Pancreas (tissue), 10 donors: ENCODE measurements around the gene OR5K1. TPM values are rescaled to one million over a fixed set of nuclear protein-coding genes. Genes with fewer than 3 reads are reported as not detected.

Experiments used
- ATAC-seq, 4 donors: fragments of 200-7000 bp; cut with Tn5 transposase; one replicate each; pipeline versions ENCODE4 v1.8.0 to v1.9.1; 2020; ENCODE audit warnings: mild to moderate bottlenecking in 4 of 4, moderate library complexity in 4 of 4
- DNase-seq, 6 donors: peaks; one replicate each; pipeline ENCODE4 v3.0.0-alpha.2; 2020
- FAIRE-seq: peaks from 2 replicates; lab custom pipeline; 2012; peaks lifted over from hg19 to GRCh38; lab: Jason Lieb, UNC
- H3K27ac ChIP-seq, 4 donors: fragments of 200-600 bp; sonication (generic); 1 replicate in 3 of 4; 2 replicates in 1 of 4; pipeline versions ENCODE4 v1.5.0 to v1.8.0; 2020
- H3K27me3 ChIP-seq, 4 donors: fragments of 200-600 bp; one replicate each; pipeline ENCODE4 v1.8.0; 2021
- H3K36me3 ChIP-seq, 3 donors: fragments of 200-600 bp; sonication (generic) in 1 of 3; one replicate each; pipeline versions ENCODE4 v1.5.0 to v1.8.0; 2020 to 2021
- H3K4me1 ChIP-seq, 3 donors: fragments of 200-600 bp; one replicate each; pipeline ENCODE4 v1.8.0; 2021
- H3K4me3 ChIP-seq, 4 donors: fragments of 200-600 bp; sonication (generic) in 2 of 4; one replicate each; pipeline versions ENCODE4 v1.5.0 to v1.8.0; 2020 to 2021
- H3K9me3 ChIP-seq, 4 donors: fragments of 200-600 bp; one replicate each; pipeline ENCODE4 v1.8.0; 2021
- CTCF ChIP-seq, 4 donors: fragments of 200-600 bp; sonication (generic) in 3 of 4; IDR thresholded peaks; one replicate each; pipeline versions ENCODE4 v1.5.0 to v1.8.0; 2021; ENCODE audit warnings: antibody characterized with exemption in 4 of 4
- WGBS, 2 donors: extraction: QIAGEN DNeasy Blood & Tissue Kit; methylation state at CpG; one replicate each; pipeline ENCODE4 v1.1.7; 2013; 5-methylcytosine and 5-hydroxymethylcytosine counted together
- intact Hi-C, 3 donors: fragments of 100-400 bp; cut with DNase I; formaldehyde crosslinking; loops; one replicate each; pipeline versions ENCODE4 v1.11.1 to v1.14.2; 2022
- polyA plus RNA-seq, 2 donors: library from polyadenylated mRNA; stranded (reverse); fragments of 200-250 nt; gene quantifications; one replicate each; pipeline ENCODE4 v1.2.3, GENCODE V29; 2013
- total RNA-seq, 6 donors: library from RNA; stranded (reverse); fragmentation: NEBNext Ultra II Directional in 4 of 6; extraction: Animal tissue kit (Norgen Biotek cat#: 25700) in 4 of 6; gene quantifications; one replicate each; pipeline versions ENCODE4 v1.2.1 to v1.2.4, GENCODE V29; 2021 to 2023
- donor health status: healthy with polysubstance abuse.
- donor health status: DM: no; HTN: no; CAD: no; lungs with moderate emphysema.
- donor health status: DM: no; HTN: no; CAD: no.
- donor health status: control.
- donor health status: control.
- donor health status: Bipolar disorder and iron deficiency.
- donor health status: DM: yes; HTN: yes; CAD: no.
- donor health status: DM: no; HTN: no; CAD: no.
- donor health status: DM: no; HTN: no; CAD: no.
- donor health status: DM: yes; HTN: yes; CAD: no.

Gene OR5K1
- total RNA-seq: not detected
- polyA plus RNA-seq: not detected

- no peak for TF ChIP-seq CTCF (IDR thresholded peaks at IDR 0.05)
- H3K27ac ChIP-seq: no peak within 1 kb of the TSS
- no peaks in the 10 kb centered on the region for H3K9me3 ChIP-seq
- no peak for ATAC-seq
- 35 to 55% methylated on average over 1 of the region's 1 CpG for WGBS, 2 donors
- intact Hi-C loops: no loop called here
- H3K4me3 ChIP-seq: no peak within 1 kb of the TSS
- no peaks in the 10 kb centered on the region for H3K4me1 ChIP-seq
- H3K36me3 ChIP-seq: no peaks in the 10 kb centered on the region
- FAIRE-seq: no peak
- no peak for DNase-seq
- H3K27me3 ChIP-seq: no peaks in the 10 kb centered on the region
Measured at GRCh38 chr3:98462901-98463300, at the start of gene OR5K1. Gene OR5K1, plus strand, starts transcription at chr3:98463201. Its CDS starts 6,376 bp downstream, at chr3:98469577.

DNA sequence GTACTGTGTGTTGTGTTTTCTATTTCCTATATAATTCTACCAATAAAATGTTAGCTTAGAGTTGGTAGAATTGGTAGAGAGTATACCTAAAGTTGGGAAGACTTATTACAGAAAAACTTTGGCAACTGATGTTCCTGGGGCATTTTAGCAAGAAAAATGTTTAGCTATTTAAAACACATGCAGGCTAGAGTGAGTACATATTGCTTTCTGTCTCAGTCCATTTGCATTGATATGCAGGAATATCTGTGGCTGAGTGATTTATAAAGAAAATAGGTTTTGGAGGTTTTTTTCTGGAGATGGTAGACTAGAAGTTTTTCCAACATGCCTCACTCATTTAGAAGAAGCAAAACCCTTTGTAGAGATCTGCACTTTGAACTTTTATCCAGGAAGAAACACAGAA is 30.4 kb upstream of the OR5K1 start:
- ATAC-seq: no peak
- TF ChIP-seq CTCF (IDR thresholded peaks at IDR 0.05): no peak

GRCh38 chr3:98433764-98434163 is 29.2 kb upstream of the OR5K1 start:
- H3K9me3 ChIP-seq: peaks cover 0 to 4% (median 0%) of the 10 kb centered on the region in 4 donors
- no peaks in the 10 kb centered on the region for H3K27me3 ChIP-seq
- WGBS, 2 donors: 7 to 18% methylated on average over 2 of the region's 2 CpGs
- ATAC-seq: no peak
- intact Hi-C loops: no loop called here
- no peaks in the 10 kb centered on the region for H3K4me1 ChIP-seq
- no peaks in the 10 kb centered on the region for H3K36me3 ChIP-seq
- H3K27ac ChIP-seq: no peak overlapping the region
- H3K4me3 ChIP-seq: no peak overlapping the region
- TF ChIP-seq CTCF (IDR thresholded peaks at IDR 0.05): no peak
- no peak for FAIRE-seq
- DNase-seq: no peak

More for the DNA sequence above, 30.4 kb upstream of the OR5K1 start:
- FAIRE-seq (no peak), DNase-seq (no peak)
- Histone ChIP-seq H3K9me3 (peaks cover 0 to 4% (median 0%) of the 10 kb centered on the region in 4 donors), H3K4me1 (no peaks in the 10 kb centered on the region), H3K27me3 (no peaks in the 10 kb centered on the region), H3K4me3 (no peak overlapping the region), H3K27ac (no peak overlapping the region), H3K36me3 (no peaks in the 10 kb centered on the region)
- intact Hi-C loops: no loop called here

DNA sequence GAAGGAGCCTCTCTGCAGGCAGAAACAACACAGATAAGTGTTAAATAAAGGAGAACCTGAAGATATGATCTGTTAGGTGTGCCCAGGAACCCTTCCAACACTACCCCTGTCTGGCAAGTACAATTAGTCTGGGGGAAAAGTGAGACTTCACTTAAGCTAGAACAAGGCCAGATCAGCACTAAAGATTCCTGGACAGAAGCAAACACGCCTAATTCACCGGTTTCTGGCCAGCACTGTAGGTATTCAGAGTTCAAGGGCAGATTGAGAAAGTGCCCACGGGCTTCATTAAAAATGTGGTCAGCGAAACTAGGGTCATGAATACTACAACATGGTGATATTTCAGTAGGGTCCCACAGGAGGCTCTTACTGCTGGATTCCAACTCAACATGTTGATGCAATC is 28.6 kb upstream of the OR5K1 start:
- WGBS, 2 donors: 39 to 58% methylated on average over 4 of the region's 4 CpGs
- no peak for DNase-seq
- TF ChIP-seq CTCF (IDR thresholded peaks at IDR 0.05): no peak
- Histone ChIP-seq H3K27me3 (no peaks in the 10 kb centered on the region), H3K9me3 (peaks cover 0 to 4% (median 0%) of the 10 kb centered on the region in 4 donors), H3K27ac (no peak overlapping the region), H3K4me3 (no peak overlapping the region), H3K36me3 (no peaks in the 10 kb centered on the region), H3K4me1 (no peaks in the 10 kb centered on the region)
- no peak for ATAC-seq
- no peak for FAIRE-seq
- intact Hi-C loops: no loop called here

DNA sequence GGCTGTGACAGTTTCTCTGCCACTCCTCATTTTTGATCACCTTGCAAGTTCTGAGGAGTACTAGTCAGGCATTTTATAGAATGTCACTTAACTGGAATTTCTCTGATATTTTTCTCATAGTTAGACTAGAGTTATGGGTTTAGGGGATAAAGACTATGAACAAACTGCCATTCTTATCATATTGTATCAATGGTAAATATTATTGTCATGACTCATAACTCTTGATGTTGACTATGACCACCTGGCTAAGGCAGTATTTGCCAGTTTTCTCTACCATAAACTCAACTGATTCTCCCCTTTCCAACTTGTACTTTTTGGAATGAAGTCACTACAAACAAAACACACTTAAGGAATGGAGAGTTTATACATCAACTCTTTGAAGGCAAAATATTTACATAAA is 22.7 kb upstream of the OR5K1 start:
- Histone ChIP-seq H3K27me3 (no peaks in the 10 kb centered on the region), H3K36me3 (no peaks in the 10 kb centered on the region), H3K4me1 (no peaks in the 10 kb centered on the region), H3K4me3 (no peak overlapping the region), H3K9me3 (no peaks in the 10 kb centered on the region), H3K27ac (no peak overlapping the region)
- intact Hi-C loops: no loop called here
- no peak for TF ChIP-seq CTCF (IDR thresholded peaks at IDR 0.05)
- no peak for FAIRE-seq
- no peak for ATAC-seq
- DNase-seq: no peak
